K562 (cell line): Measurements from ENCODE around the gene TMEM248. TPM values are rescaled to one million over a fixed set of nuclear protein-coding genes. Genes with fewer than 3 reads are reported as not detected.

Experiments
- ATAC-seq: fragments of 200-7000 bp; cut with Tn5 transposase; 3 replicates; pipeline ENCODE4 v1.9.1; 2020; ENCODE audit warnings: moderate library complexity
- BruUV-seq: library from RNA; stranded (reverse); fragments of 400-500 nt; replicated peaks from 2 replicates; lab custom pipeline; 2021; lab: Mats Ljungman, UMichigan
- CTCF ChIA-PET: fragments of 300-600 bp; formaldehyde crosslinking; extraction: SDS; loops from one replicate; lab custom pipeline; 2021; ENCODE audit warnings: low intra/inter-chr PET ratio; lab: Yijun Ruan, JAX
- POLR2A ChIA-PET: fragments of 300-600, 350-650 bp; sonication (Branson Sonifier 250); formaldehyde crosslinking; extraction: SDS; loops from one replicate; lab custom pipeline; 2021; ENCODE audit warnings: antibody characterized with exemption, inconsistent platforms; lab: Yijun Ruan, JAX
- DNase-seq, 4 experiments: peaks; one replicate each; pipeline versions ENCODE4 v3.0.0 to v3.0.0-alpha.2; 2011 to 2018; ENCODE audit warnings: low spot score in 3 of 4, mixed read lengths in 3 of 4; ENCODE audit errors: extremely low read depth in 1 of 4
- FAIRE-seq: peaks from 2 replicates; lab custom pipeline; 2011; peaks lifted over from hg19 to GRCh38; lab: Jason Lieb, UNC
- H2AFZ ChIP-seq: 2 replicates; pipeline ENCODE4 v1.6.0; 2011; ENCODE audit warnings: low read depth, low read length, control low read depth, inconsistent platforms
- H3K27ac ChIP-seq: fragments of 200-600 bp; 3 replicates; pipeline ENCODE4 v1.8.0; 2011; ENCODE audit warnings: low read depth, mild to moderate bottlenecking, control low read depth, inconsistent platforms, low read length, moderate library complexity, mixed read lengths; ENCODE audit errors: extremely low read depth
- H3K27me3 ChIP-seq, 2 experiments: fragments of 300-600 bp in 1 of 2; 2 replicates in 1 of 2; 3 replicates in 1 of 2; pipeline versions ENCODE4 v1.6.0 to v1.8.0; 2011; ENCODE audit warnings: inconsistent platforms in 2 of 2, low read length in 2 of 2, mild to moderate bottlenecking in 1 of 2, mixed read lengths in 1 of 2, moderate library complexity in 1 of 2; ENCODE audit not compliant: control insufficient read depth in 2 of 2, insufficient read depth in 2 of 2
- H3K36me3 ChIP-seq: fragments of 300-600 bp; 3 replicates; pipeline ENCODE4 v1.8.0; 2011; ENCODE audit warnings: mild to moderate bottlenecking, low read length, inconsistent platforms; ENCODE audit not compliant: control insufficient read depth, insufficient read depth
- H3K4me1 ChIP-seq, 2 experiments: fragments of 200-600 bp in 1 of 2; replicated peaks in 1 of 2; 2 replicates in 1 of 2; 3 replicates in 1 of 2; pipeline versions ENCODE4 v1.5.1 to v1.8.0; 2011; ENCODE audit warnings: inconsistent platforms in 2 of 2, low read length in 2 of 2, mild to moderate bottlenecking in 1 of 2, mixed read lengths in 1 of 2, moderate library complexity in 1 of 2; ENCODE audit not compliant: control insufficient read depth in 2 of 2, insufficient read depth in 2 of 2
- H3K4me2 ChIP-seq: 2 replicates; pipeline ENCODE4 v1.6.1; 2011; ENCODE audit warnings: low read length, control low read depth, inconsistent platforms, mixed read lengths; ENCODE audit not compliant: insufficient read depth
- H3K4me3 ChIP-seq: fragments of 200-600 bp; sonication (generic), shearing (Covaris generic); 2 replicates; pipeline ENCODE4 v1.5.1; 2016; ENCODE audit warnings: control low read depth, inconsistent platforms
- H3K79me2 ChIP-seq: fragments of 200-600 bp; 3 replicates; pipeline ENCODE4 v1.8.0; 2011; ENCODE audit warnings: low read length, inconsistent platforms; ENCODE audit not compliant: control insufficient read depth, insufficient read depth
- H3K9ac ChIP-seq, 2 experiments: 2 replicates each; pipeline versions ENCODE4 v1.6.0 to v1.6.1; 2011; ENCODE audit warnings: low read depth in 2 of 2, low read length in 2 of 2, control low read depth in 1 of 2, inconsistent platforms in 1 of 2, mild to moderate bottlenecking in 1 of 2, mixed read lengths in 1 of 2; ENCODE audit not compliant: insufficient read depth in 1 of 2
- H3K9me1 ChIP-seq: one replicate; pipeline ENCODE4 v1.6.0; 2011; ENCODE audit warnings: inconsistent platforms, mild to moderate bottlenecking, low read length, moderate library complexity; ENCODE audit not compliant: control insufficient read depth, insufficient read depth
- H3K9me3 ChIP-seq: replicated peaks from 2 replicates; pipeline ENCODE4 v1.5.1; 2011; ENCODE audit warnings: low read depth, low read length, inconsistent platforms; ENCODE audit not compliant: control insufficient read depth, insufficient read depth
- H4K20me1 ChIP-seq: replicated peaks from 2 replicates; pipeline ENCODE4 v1.6.1; 2011; ENCODE audit warnings: low read length, inconsistent platforms, mixed read lengths; ENCODE audit not compliant: control insufficient read depth, insufficient read depth
- FOXK1 ChIP-seq: sonication (generic); formaldehyde crosslinking; IDR thresholded peaks from 2 replicates; pipeline ENCODE4 v1.8.0; 2022; ENCODE audit warnings: missing genetic modification reagents, mild to moderate bottlenecking, borderline replicate concordance
- HDAC1 ChIP-seq, 2 experiments: fragments of 450-650 bp; IDR thresholded peaks; 2 replicates each; pipeline ENCODE4 v1.6.1; 2016 to 2017; ENCODE audit warnings: inconsistent platforms in 1 of 2, mild to moderate bottlenecking in 1 of 2, moderate library complexity in 1 of 2
- WGBS: fragments of 100-300 bp; shearing (Covaris generic); methylation state at CpG from one replicate; pipeline ENCODE4 v1.1.6; 2016; ENCODE audit warnings: low coverage, mixed read lengths; ENCODE audit not compliant: insufficient coverage; ENCODE audit errors: missing lambda C conversion rate; 5-methylcytosine and 5-hydroxymethylcytosine counted together
- in situ Hi-C: fragments of 300-500 bp; cut with MboI; formaldehyde crosslinking; loops from 4 replicates; pipeline ENCODE4 v1.15.0; 2018; ENCODE audit warnings: inconsistent platforms, mixed read lengths
- intact Hi-C: fragments of 100-400 bp; cut with micrococcal nuclease; formaldehyde crosslinking; loops from 2 replicates; pipeline ENCODE4 v1.14.2; 2022
- polyA plus RNA-seq, 8 experiments: library from polyadenylated mRNA; depleted of rRNA in 4 of 8; stranded (reverse) in 5 of 8; unstranded in 3 of 8; fragments of >200 nt; fragmentation: Nextera tagmentation in 2 of 8; fragmentation: Illumina TruSeq in 1 of 8; extraction: Ambion mirVana in 2 of 8; extraction: Trizol in 1 of 8; gene quantifications; 2 replicates each; pipeline versions ENCODE4 v1.2.1 to v1.2.3, GENCODE V29; 2011 to 2014; ENCODE audit warnings: inconsistent platforms in 1 of 8, missing spikeins in 1 of 8
- total RNA-seq, 7 experiments: library from RNA; depleted of rRNA in 6 of 7; stranded (reverse); fragments of >200 nt in 6 of 7; fragmentation: Illumina TruSeq in 2 of 7; extraction: Trizol in 2 of 7; gene quantifications; 2 replicates each; pipeline versions ENCODE4 v1.2.1 to v1.2.3, GENCODE V29; 2011 to 2021; ENCODE audit warnings: low replicate concordance in 1 of 7
- TF ChIP-seq, protein P1 (sequence below): sonication (generic); formaldehyde crosslinking; IDR thresholded peaks from 2 replicates; pipeline ENCODE4 v1.8.1; 2023; ENCODE audit warnings: mild to moderate bottlenecking, missing genetic modification reagents
- TF ChIP-seq, protein P2 (sequence below): fragments of 450-650 bp; conservative IDR thresholded peaks from 2 replicates; pipeline ENCODE4 v1.6.1; 2016; ENCODE audit warnings: missing genetic modification characterization, low read depth, mild to moderate bottlenecking, control low read depth, missing compliant biosample characterization

TMEM248 gene
- total and polyA plus RNA-seq, 9 of the 15 experiments (the other 6 are each of a cell fraction or from before 2014, with no cell fraction given) = 6.3 to 132 (median 64.4) TPM

DNA sequence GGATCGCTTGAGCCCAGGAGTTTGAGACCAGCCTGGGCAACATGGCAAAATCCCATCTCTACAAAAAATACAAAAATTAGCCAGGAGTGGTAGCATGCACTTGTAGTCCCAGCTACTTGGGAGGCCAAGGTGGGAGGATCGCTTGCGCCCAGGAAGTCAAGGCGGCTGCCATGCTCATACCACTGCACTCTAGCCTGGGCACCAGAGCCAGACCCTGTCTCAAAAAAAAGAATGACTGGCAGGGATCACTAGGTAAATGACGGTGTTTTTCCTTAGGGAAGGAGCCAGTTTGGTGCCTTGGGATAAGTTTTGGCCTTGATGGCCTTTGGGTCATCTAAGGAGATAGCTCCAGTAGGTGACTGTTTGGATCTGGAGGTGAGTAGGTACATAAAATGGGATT, 8.9 kb downstream of the TMEM248 start:
- Histone ChIP-seq H3K27me3 (no peaks in the 10 kb centered on the region), H3K9ac (peak overlapping the region in 1 of 2 experiments; percentile 0; a peak in 2 of 4 replicates), H2AFZ (no peak overlapping the region), H3K9me1 (no peaks in the 10 kb centered on the region), H3K4me2 (peak overlapping the region; percentile 48), H3K27ac (no peak overlapping the region), H3K79me2 (peaks cover 96% of the 10 kb centered on the region), H3K4me3 (no peak overlapping the region), H3K4me1 (peaks cover 24 to 25% of the 10 kb centered on the region in 2 experiments), H3K9me3 (no peaks in the 10 kb centered on the region), H4K20me1 (peaks cover 24% of the 10 kb centered on the region), H3K36me3 (peaks cover 54% of the 10 kb centered on the region)
- in situ Hi-C loops = no loop called here
- TF ChIP-seq HDAC1 (IDR thresholded peaks at IDR 0.05) = 0 out of 4 replicates have a peak, but pooled peaks of 1 of the 2 experiments have one; percentile 15
- TF ChIP-seq, protein P1, sequence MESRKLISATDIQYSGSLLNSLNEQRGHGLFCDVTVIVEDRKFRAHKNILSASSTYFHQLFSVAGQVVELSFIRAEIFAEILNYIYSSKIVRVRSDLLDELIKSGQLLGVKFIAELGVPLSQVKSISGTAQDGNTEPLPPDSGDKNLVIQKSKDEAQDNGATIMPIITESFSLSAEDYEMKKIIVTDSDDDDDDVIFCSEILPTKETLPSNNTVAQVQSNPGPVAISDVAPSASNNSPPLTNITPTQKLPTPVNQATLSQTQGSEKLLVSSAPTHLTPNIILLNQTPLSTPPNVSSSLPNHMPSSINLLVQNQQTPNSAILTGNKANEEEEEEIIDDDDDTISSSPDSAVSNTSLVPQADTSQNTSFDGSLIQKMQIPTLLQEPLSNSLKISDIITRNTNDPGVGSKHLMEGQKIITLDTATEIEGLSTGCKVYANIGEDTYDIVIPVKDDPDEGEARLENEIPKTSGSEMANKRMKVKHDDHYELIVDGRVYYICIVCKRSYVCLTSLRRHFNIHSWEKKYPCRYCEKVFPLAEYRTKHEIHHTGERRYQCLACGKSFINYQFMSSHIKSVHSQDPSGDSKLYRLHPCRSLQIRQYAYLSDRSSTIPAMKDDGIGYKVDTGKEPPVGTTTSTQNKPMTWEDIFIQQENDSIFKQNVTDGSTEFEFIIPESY (CRISPR knock-in tag) = peak; percentile 87
- TF ChIP-seq FOXK1 (CRISPR knock-in tag) = 0 out of 2 replicates have a peak, but pooled peaks have one; percentile 54
- TF ChIP-seq, protein P2, sequence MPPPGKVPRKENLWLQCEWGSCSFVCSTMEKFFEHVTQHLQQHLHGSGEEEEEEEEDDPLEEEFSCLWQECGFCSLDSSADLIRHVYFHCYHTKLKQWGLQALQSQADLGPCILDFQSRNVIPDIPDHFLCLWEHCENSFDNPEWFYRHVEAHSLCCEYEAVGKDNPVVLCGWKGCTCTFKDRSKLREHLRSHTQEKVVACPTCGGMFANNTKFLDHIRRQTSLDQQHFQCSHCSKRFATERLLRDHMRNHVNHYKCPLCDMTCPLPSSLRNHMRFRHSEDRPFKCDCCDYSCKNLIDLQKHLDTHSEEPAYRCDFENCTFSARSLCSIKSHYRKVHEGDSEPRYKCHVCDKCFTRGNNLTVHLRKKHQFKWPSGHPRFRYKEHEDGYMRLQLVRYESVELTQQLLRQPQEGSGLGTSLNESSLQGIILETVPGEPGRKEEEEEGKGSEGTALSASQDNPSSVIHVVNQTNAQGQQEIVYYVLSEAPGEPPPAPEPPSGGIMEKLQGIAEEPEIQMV (tag) = no peak
- no TSS peak for BruUV-seq
- FAIRE-seq = no peak
- intact Hi-C loops = no loop called here
- DNase-seq = no peak
- ChIA-PET POLR2A (interaction anchor here (0.7 to 2.4 kb wide), 12 partner anchors 8 to 948 kb away, joined by 3 to 18 read pairs (median 4); partner anchors contain the start of genes GUSB, TMEM248 and TYW1), CTCF (no interaction called here)
- WGBS = 90% methylated on average over 5 of the region's 5 CpGs
- ATAC-seq = no peak; the same call in 2 of the 3 replicates
